HG03354 (cell line): Measurements from ENCODE around the gene MAPRE3.
"Not testable (repeated sequence)": the region's sequence is repeated elsewhere in the genome, so short reads cannot be mapped to it uniquely, and the experiment has no call there.

Experiments used
- ATAC-seq: cut with Tn5 transposase; IDR thresholded peaks from one replicate; pipeline ENCODE4 v1.9.1; 2021; ENCODE audit warnings: mild to moderate bottlenecking; ENCODE audit not compliant: unreplicated experiment, poor library complexity, severe bottlenecking

Gene MAPRE3

GRCh38 chr2:26970244-26970927 lies at the start of gene MAPRE3:
TSS of gene MAPRE3 (plus strand) at chr2:26970637. CDS start at chr2:27022219, 51,582 bp downstream.
- peak; percentile 83 for ATAC-seq

- ATAC-seq, result no peak
Measured at GRCh38 chr2:26921323-26921722, 49.1 kb upstream of the MAPRE3 start.

- ATAC-seq, result no peak
Measured at GRCh38 chr2:26922405-26923188, 47.8 kb upstream of the MAPRE3 start.

GRCh38 chr2:26923189-26923466 lies 47.3 kb upstream of the MAPRE3 start:
- not testable (repeated sequence) for ATAC-seq

- no peak for ATAC-seq
Measured at GRCh38 chr2:26924731-26925099, 45.7 kb upstream of the MAPRE3 start.

GRCh38 chr2:26925100-26925791 lies 45.2 kb upstream of the MAPRE3 start:
- ATAC-seq, result no peak

- ATAC-seq, result no peak
Measured at GRCh38 chr2:26927221-26927620, 43.2 kb upstream of the MAPRE3 start.

- ATAC-seq, result no peak
Measured at GRCh38 chr2:26932974-26933373, 37.5 kb upstream of the MAPRE3 start.

- ATAC-seq, result no peak
Measured at GRCh38 chr2:26933431-26934334, 36.8 kb upstream of the MAPRE3 start.

GRCh38 chr2:26934335-26934724 lies 36.1 kb upstream of the MAPRE3 start:
- ATAC-seq, result no peak

- ATAC-seq, result no peak
Measured at GRCh38 chr2:26934985-26935384, 35.5 kb upstream of the MAPRE3 start.

GRCh38 chr2:26936855-26937254 lies 33.6 kb upstream of the MAPRE3 start:
- no peak for ATAC-seq

GRCh38 chr2:26938399-26939118 lies 31.9 kb upstream of the MAPRE3 start:
- ATAC-seq, result no peak

- ATAC-seq, result no peak
Measured at GRCh38 chr2:26940001-26940400, 30.4 kb upstream of the MAPRE3 start.

GRCh38 chr2:26941486-26941885 lies 29.0 kb upstream of the MAPRE3 start:
- no peak for ATAC-seq

GRCh38 chr2:26942543-26943295 lies 27.7 kb upstream of the MAPRE3 start:
- ATAC-seq, result no peak

- ATAC-seq, result no peak
Measured at GRCh38 chr2:26945991-26946750, 24.3 kb upstream of the MAPRE3 start.
